Measurements from ENCODE around the gene DNAJB5.

The DNAJB5 gene

GRCh38 chr9:34984049-34984448, 5.5 kb upstream of the DNAJB5 start:
- no peak for DNase-seq (ENCODE audit: low read depth)

GRCh38 chr9:34985311-34985899, 4.1 kb upstream of the DNAJB5 start:
- no peak for DNase-seq (ENCODE audit: low read depth)

- DNase-seq (ENCODE audit: low read depth): no peak
These were observed 3.0 kb upstream of the DNAJB5 start for GRCh38 chr9:34986540-34987047.

GRCh38 chr9:34987160-34987901, 2.2 kb upstream of the DNAJB5 start:
- no peak for DNase-seq (ENCODE audit: low read depth)

- DNase-seq (ENCODE audit: low read depth): no peak
These were observed 1.1 kb upstream of the DNAJB5 start for GRCh38 chr9:34988218-34989002.

- DNase-seq (ENCODE audit: low read depth): no peak
These were observed 546 bp downstream of the DNAJB5 start for GRCh38 chr9:34989946-34990635.

- no peak for DNase-seq (ENCODE audit: low read depth)
These were observed 1.5 kb downstream of the DNAJB5 start for GRCh38 chr9:34990908-34991606.

GRCh38 chr9:34991607-34992375, 2.2 kb downstream of the DNAJB5 start:
- no peak for DNase-seq (ENCODE audit: low read depth)

GRCh38 chr9:34992376-34992951, 2.9 kb downstream of the DNAJB5 start:
- no peak for DNase-seq (ENCODE audit: low read depth)

- DNase-seq (ENCODE audit: low read depth): no peak
These were observed 4.1 kb downstream of the DNAJB5 start for GRCh38 chr9:34993502-34994259.

- no peak for DNase-seq (ENCODE audit: low read depth)
These were observed 4.8 kb downstream of the DNAJB5 start for GRCh38 chr9:34994260-34994899.

GRCh38 chr9:34994900-34995669, 5.5 kb downstream of the DNAJB5 start:
- DNase-seq (ENCODE audit: low read depth): no peak

- DNase-seq (ENCODE audit: low read depth): no peak
These were observed 6.1 kb downstream of the DNAJB5 start for GRCh38 chr9:34995670-34996060.

GRCh38 chr9:34996181-34996904, 6.8 kb downstream of the DNAJB5 start:
- no peak for DNase-seq (ENCODE audit: low read depth)

- DNase-seq (ENCODE audit: low read depth): no peak
These were observed 7.3 kb downstream of the DNAJB5 start for GRCh38 chr9:34996905-34997279.

- no peak for DNase-seq (ENCODE audit: low read depth)
These were observed 7.8 kb downstream of the DNAJB5 start for GRCh38 chr9:34997379-34997781.

- DNase-seq (ENCODE audit: low read depth): no peak
These were observed 8.7 kb downstream of the DNAJB5 start for GRCh38 chr9:34998266-34998665.

- no peak for DNase-seq (ENCODE audit: low read depth)
These were observed 10.0 kb downstream of the DNAJB5 start for GRCh38 chr9:34999576-34999975.
